ENCODE measurements around the gene CCDC69. TPM values are rescaled to one million over a fixed set of nuclear protein-coding genes. Genes with fewer than 3 reads are reported as not detected.

The CCDC69 gene
- total RNA-seq, 2 experiments from 2014 or later: 119 to 123 TPM

GRCh38 chr5:151153766-151154272 lies 70.1 kb downstream of the CCDC69 start:
- POLR2A ChIA-PET: interaction anchor here (0.6 to 3.4 kb wide), 5 partner anchors 9 to 788 kb away, joined by 3 to 13 read pairs (median 3); no protein-coding TSS in a partner anchor
- Histone ChIP-seq H4K20me1 (ENCODE audit: insufficient read depth, low read length) (no peaks in the 10 kb centered on the region), H3K4me3 (ENCODE audit: low read depth, low read length, poor library complexity, severe bottlenecking) (no peak overlapping the region), H3K9me3 (ENCODE audit: low read length) (no peaks in the 10 kb centered on the region), H3K27ac (ENCODE audit: low read depth, low read length, poor library complexity, severe bottlenecking) (peak overlapping the region; percentile 35), H3K79me2 (ENCODE audit: insufficient read depth, low read depth, low read length) (no peaks in the 10 kb centered on the region), H3K4me2 (ENCODE audit: low read length) (peak overlapping the region; percentile 70; the same call in 1 of the 2 replicates), H3K4me1 (ENCODE audit: insufficient read depth, low read length, poor library complexity, severe bottlenecking) (peaks cover 99% of the 10 kb centered on the region), H3K9me2 (ENCODE audit: insufficient read depth, low read length) (no peaks in the 10 kb centered on the region), H3K36me3 (ENCODE audit: insufficient read depth, low read length) (no peaks in the 10 kb centered on the region), H2AFZ (ENCODE audit: low read length) (no peak overlapping the region)
- TF ChIP-seq CTCF (conservative IDR thresholded peaks at IDR 0.05; ENCODE audit: low read length) (no peak), EZH2phosphoT487 (IDR thresholded peaks at IDR 0.05; ENCODE audit: borderline replicate concordance, low read depth, low read length) (no peak)
- CTCF ChIA-PET (ENCODE audit: unreplicated experiment): interaction anchor here (1.7 kb wide), 1 partner anchor 38 kb away, joined by 4 read pairs; no protein-coding TSS in a partner anchor
- intact Hi-C loops (cut with micrococcal nuclease; ENCODE audit: unreplicated experiment): loop anchor here (5.0 to 10.0 kb wide), 2 partner anchors 659 to 742 kb away; partner anchors contain the start of gene CD74
- DNase-seq (ENCODE audit: low spot score): no peak
- no TSS peak for BruUV-seq (replicated peaks)

GRCh38 chr5:151153300-151153699 lies 70.6 kb downstream of the CCDC69 start:
- peaks cover 99% of the 10 kb centered on the region for H3K4me1 ChIP-seq (ENCODE audit: insufficient read depth, low read length, poor library complexity, severe bottlenecking)
- H2AFZ ChIP-seq (ENCODE audit: low read length): no peak overlapping the region
- H3K4me3 ChIP-seq (ENCODE audit: low read depth, low read length, poor library complexity, severe bottlenecking): no peak overlapping the region
- no peaks in the 10 kb centered on the region for H4K20me1 ChIP-seq (ENCODE audit: insufficient read depth, low read length)
- no peaks in the 10 kb centered on the region for H3K79me2 ChIP-seq (ENCODE audit: insufficient read depth, low read depth, low read length)
- H3K9me3 ChIP-seq (ENCODE audit: low read length): no peaks in the 10 kb centered on the region
- H3K27ac ChIP-seq (ENCODE audit: low read depth, low read length, poor library complexity, severe bottlenecking): peak overlapping the region; percentile 35
- TSS peak; percentile 38 for BruUV-seq (replicated peaks)
- no peak for DNase-seq (ENCODE audit: low spot score)
- CTCF ChIA-PET (ENCODE audit: unreplicated experiment): no interaction called here
- H3K4me2 ChIP-seq (ENCODE audit: low read length): peak overlapping the region; percentile 70
- POLR2A ChIA-PET: interaction anchor here (0.7 to 3.4 kb wide), 9 partner anchors 9 to 83 kb away, joined by 3 to 13 read pairs (median 3); no protein-coding TSS in a partner anchor
- intact Hi-C loops (cut with micrococcal nuclease; ENCODE audit: unreplicated experiment): loop anchor here (5.0 to 10.0 kb wide), 2 partner anchors 658 to 741 kb away; partner anchors contain the start of gene CD74
- H3K9me2 ChIP-seq (ENCODE audit: insufficient read depth, low read length): no peaks in the 10 kb centered on the region
- TF ChIP-seq CTCF (conservative IDR thresholded peaks at IDR 0.05; ENCODE audit: low read length) (no peak), EZH2phosphoT487 (IDR thresholded peaks at IDR 0.05; ENCODE audit: borderline replicate concordance, low read depth, low read length) (no peak)
- H3K36me3 ChIP-seq (ENCODE audit: insufficient read depth, low read length): no peaks in the 10 kb centered on the region

- peak overlapping the region; percentile 63 for H2AFZ ChIP-seq (ENCODE audit: low read length)
- peak overlapping the region; percentile 90 for H3K27ac ChIP-seq (ENCODE audit: low read depth, low read length, poor library complexity, severe bottlenecking)
- no TSS peak for BruUV-seq (replicated peaks)
- no peaks in the 10 kb centered on the region for H3K9me3 ChIP-seq (ENCODE audit: low read length)
- CTCF ChIA-PET (ENCODE audit: unreplicated experiment): no interaction called here
- TF ChIP-seq EZH2phosphoT487 (IDR thresholded peaks at IDR 0.05; ENCODE audit: borderline replicate concordance, low read depth, low read length) (no peak), CTCF (conservative IDR thresholded peaks at IDR 0.05; ENCODE audit: low read length) (no peak)
- no peaks in the 10 kb centered on the region for H3K36me3 ChIP-seq (ENCODE audit: insufficient read depth, low read length)
- no peaks in the 10 kb centered on the region for H4K20me1 ChIP-seq (ENCODE audit: insufficient read depth, low read length)
- POLR2A ChIA-PET: interaction anchor here (0.7 to 4.8 kb wide), 7 partner anchors 11 to 104 kb away, joined by 3 to 42 read pairs (median 11); partner anchors contain the start of gene TNIP1
- H3K4me2 ChIP-seq (ENCODE audit: low read length): peak overlapping the region; percentile 70
- no peak for DNase-seq (ENCODE audit: low spot score)
- H3K4me3 ChIP-seq (ENCODE audit: low read depth, low read length, poor library complexity, severe bottlenecking): no peak overlapping the region
- peaks cover 84% of the 10 kb centered on the region for H3K4me1 ChIP-seq (ENCODE audit: insufficient read depth, low read length, poor library complexity, severe bottlenecking)
- no peaks in the 10 kb centered on the region for H3K79me2 ChIP-seq (ENCODE audit: insufficient read depth, low read depth, low read length)
- H3K9me2 ChIP-seq (ENCODE audit: insufficient read depth, low read length): no peaks in the 10 kb centered on the region
- intact Hi-C loops (cut with micrococcal nuclease; ENCODE audit: unreplicated experiment): loop anchor here (2.0 to 10.0 kb wide), 3 partner anchors 63 to 739 kb away; partner anchors contain the start of gene CD74
Observed at GRCh38 chr5:151151793-151152192, 72.1 kb downstream of the CCDC69 start.

All from OCI-LY7 (cell line).